ENCODE data around the gene FIG4.
"Not testable (repeated sequence)": the region's sequence is repeated elsewhere in the genome, so short reads cannot be mapped to it uniquely, and the experiment has no call there.

FIG4 gene

GRCh38 chr6:109762769-109763441, 71.8 kb downstream of the FIG4 start:
- no peak for DNase-seq

- no peak for DNase-seq
Measured at GRCh38 chr6:109766167-109766566, 75.1 kb downstream of the FIG4 start.

- DNase-seq, result no peak
Measured at GRCh38 chr6:109767961-109768360, 76.9 kb downstream of the FIG4 start.

- no peak for DNase-seq
Measured at GRCh38 chr6:109768485-109768884, 77.4 kb downstream of the FIG4 start.

- no peak for DNase-seq
Measured at GRCh38 chr6:109769213-109769612, 78.1 kb downstream of the FIG4 start.

GRCh38 chr6:109770047-109770446, 79.0 kb downstream of the FIG4 start:
- no peak for DNase-seq

- no peak for DNase-seq
Measured at GRCh38 chr6:109770779-109771178, 79.7 kb downstream of the FIG4 start.

- DNase-seq, result not testable (repeated sequence)
Measured at GRCh38 chr6:109771939-109772755, 81.1 kb downstream of the FIG4 start.

- DNase-seq, result no peak
Measured at GRCh38 chr6:109772883-109773431, 81.9 kb downstream of the FIG4 start.

- DNase-seq, result no peak
Measured at GRCh38 chr6:109781001-109781400, 89.9 kb downstream of the FIG4 start.

- no peak for DNase-seq
Measured at GRCh38 chr6:109782491-109782999, 91.4 kb downstream of the FIG4 start.

- DNase-seq, result no peak
Measured at GRCh38 chr6:109783250-109783986, 92.3 kb downstream of the FIG4 start.

GRCh38 chr6:109787312-109787711, 96.2 kb downstream of the FIG4 start:
- no peak for DNase-seq

GRCh38 chr6:109788687-109789086, 97.6 kb downstream of the FIG4 start:
- no peak for DNase-seq

GRCh38 chr6:109790131-109790530, 99.0 kb downstream of the FIG4 start:
- DNase-seq, result no peak

GRCh38 chr6:109791301-109791700, 100.2 kb downstream of the FIG4 start:
- DNase-seq, result no peak

GRCh38 chr6:109793021-109793420, 101.9 kb downstream of the FIG4 start:
- DNase-seq, result no peak

GRCh38 chr6:109793792-109794191, 102.7 kb downstream of the FIG4 start:
- peak in 1 of 5 experiments; percentile 10 for DNase-seq

GRCh38 chr6:109794201-109794923, 103.3 kb downstream of the FIG4 start:
- no peak for DNase-seq

GRCh38 chr6:109795994-109796555, 105.0 kb downstream of the FIG4 start:
- no peak for DNase-seq

- no peak for DNase-seq
Measured at GRCh38 chr6:109799129-109799528, 108.0 kb downstream of the FIG4 start.

- DNase-seq, result no peak
Measured at GRCh38 chr6:109799664-109800063, 108.6 kb downstream of the FIG4 start.

All from T-helper 2 cell (primary cell).